BJ (cell line): ENCODE measurements around the gene IGFL3. TPM values are rescaled to one million over a fixed set of nuclear protein-coding genes. Genes with fewer than 3 reads are reported as not detected.

Source experiments
- CTCF ChIA-PET: fragments of 350-600 bp; formaldehyde crosslinking; extraction: SDS; loops from one replicate; lab custom pipeline; 2021; ENCODE audit warnings: antibody characterized with exemption, inconsistent platforms; lab: Yijun Ruan, JAX
- POLR2A ChIA-PET: fragments of 300-600 bp; sonication (Branson Sonifier 250); formaldehyde crosslinking; extraction: SDS; loops from one replicate; lab custom pipeline; 2021; ENCODE audit warnings: antibody characterized with exemption; lab: Charles Lee
- DNase-seq: peaks from one replicate; pipeline ENCODE4 v3.0.0-alpha.2; 2011; ENCODE audit warnings: low read depth
- H3K27me3 ChIP-seq: 2 replicates; pipeline ENCODE4 v1.6.0; 2011; ENCODE audit warnings: low read length; ENCODE audit not compliant: control insufficient read depth, insufficient read depth
- H3K36me3 ChIP-seq: 2 replicates; pipeline ENCODE4 v1.5.1; 2011; ENCODE audit warnings: low read length; ENCODE audit not compliant: control insufficient read depth, insufficient read depth
- H3K4me3 ChIP-seq: 2 replicates; pipeline ENCODE4 v1.5.1; 2011; ENCODE audit warnings: low read depth, mild to moderate bottlenecking, control low read depth, low read length
- CTCF ChIP-seq: IDR thresholded peaks from 2 replicates; pipeline ENCODE4 v1.5.1; 2011; ENCODE audit warnings: low read depth, mild to moderate bottlenecking, control low read depth, inconsistent platforms, low read length, moderate library complexity; ENCODE audit not compliant: insufficient read depth
- polyA plus RNA-seq: library from polyadenylated mRNA; depleted of rRNA; stranded (reverse); fragments of >200 nt; gene quantifications from 2 replicates; pipeline ENCODE4 v1.2.3, GENCODE V29; 2011

Gene IGFL3
- polyA plus RNA-seq, 1 experiment, result not detected

- Histone ChIP-seq H3K27me3 (peaks cover 8% of the 10 kb centered on the region), H3K4me3 (no peak overlapping the region), H3K36me3 (no peaks in the 10 kb centered on the region)
- no peak for DNase-seq
- TF ChIP-seq CTCF, result no peak
- POLR2A ChIA-PET, result no interaction called here
- CTCF ChIA-PET, result no interaction called here
Measured at GRCh38 chr19:46134527-46134926, 10.0 kb upstream of the IGFL3 start.

- TF ChIP-seq CTCF, result no peak
- H3K36me3 ChIP-seq, result no peaks in the 10 kb centered on the region
- H3K4me3 ChIP-seq, result no peak overlapping the region
- peaks cover 5% of the 10 kb centered on the region; the same call in 1 of the 2 replicates for H3K27me3 ChIP-seq
- no peak for DNase-seq
- CTCF ChIA-PET, result interaction anchor here (0.9 kb wide), 1 partner anchor 18 kb away, joined by 3 read pairs; no protein-coding TSS in a partner anchor
- POLR2A ChIA-PET, result no interaction called here
Measured at GRCh38 chr19:46133777-46134241, 9.3 kb upstream of the IGFL3 start.

GRCh38 chr19:46133101-46133627, 8.7 kb upstream of the IGFL3 start:
- DNase-seq, result peak; percentile 29
- H3K4me3 ChIP-seq, result no peak overlapping the region
- TF ChIP-seq CTCF, result no peak
- no peaks in the 10 kb centered on the region for H3K36me3 ChIP-seq
- H3K27me3 ChIP-seq, result peaks cover under 1% of the 10 kb centered on the region; the same call in 1 of the 2 replicates
- ChIA-PET POLR2A (no interaction called here), CTCF (interaction anchor here (0.9 kb wide), 1 partner anchor 19 kb away, joined by 3 read pairs; no protein-coding TSS in a partner anchor)

GRCh38 chr19:46132508-46133100, 8.1 kb upstream of the IGFL3 start:
- CTCF ChIA-PET, result no interaction called here
- TF ChIP-seq CTCF, result no peak
- POLR2A ChIA-PET, result no interaction called here
- no peaks in the 10 kb centered on the region; the same call in 1 of the 2 replicates for H3K27me3 ChIP-seq
- no peaks in the 10 kb centered on the region for H3K36me3 ChIP-seq
- DNase-seq, result no peak
- no peak overlapping the region for H3K4me3 ChIP-seq

GRCh38 chr19:46131485-46132143, 7.1 kb upstream of the IGFL3 start:
- ChIA-PET POLR2A (no interaction called here), CTCF (interaction anchor here (1.8 kb wide), 1 partner anchor 57 kb away, joined by 5 read pairs; no protein-coding TSS in a partner anchor)
- no peak for DNase-seq
- no peaks in the 10 kb centered on the region; the same call in 1 of the 2 replicates for H3K27me3 ChIP-seq
- no peak for TF ChIP-seq CTCF
- H3K4me3 ChIP-seq, result no peak overlapping the region
- H3K36me3 ChIP-seq, result no peaks in the 10 kb centered on the region
